GM18951 (cell line): ENCODE data around the gene CCDC70.
"Not testable (repeated sequence)": the region's sequence is repeated elsewhere in the genome, so short reads cannot be mapped to it uniquely, and the experiment has no call there.

ENCODE experiments used
- POLR2A ChIP-seq: IDR thresholded peaks from 4 replicates; pipeline ENCODE4 v1.6.1; 2011; ENCODE audit warnings: mild to moderate bottlenecking; ENCODE audit not compliant: insufficient read length, insufficient read depth; ENCODE audit errors: extremely low read depth
- in situ Hi-C: fragments of 300-500 bp; cut with MboI; formaldehyde crosslinking; loops from one replicate; pipeline ENCODE4 v1.12.0; 2022; ENCODE audit warnings: low sequenced_read_pairs, mixed read lengths, inconsistent platforms; ENCODE audit not compliant: unreplicated experiment

Gene CCDC70

GRCh38 chr13:51882570-51883225 is 20.9 kb downstream of the CCDC70 start:
- no peak for TF ChIP-seq POLR2A
- in situ Hi-C loops: no loop called here

GRCh38 chr13:51883226-51883600 is 21.4 kb downstream of the CCDC70 start:
- TF ChIP-seq POLR2A: no peak
- in situ Hi-C loops: no loop called here

GRCh38 chr13:51885651-51886050 is 23.9 kb downstream of the CCDC70 start:
- TF ChIP-seq POLR2A: no peak
- in situ Hi-C loops: no loop called here

DNA sequence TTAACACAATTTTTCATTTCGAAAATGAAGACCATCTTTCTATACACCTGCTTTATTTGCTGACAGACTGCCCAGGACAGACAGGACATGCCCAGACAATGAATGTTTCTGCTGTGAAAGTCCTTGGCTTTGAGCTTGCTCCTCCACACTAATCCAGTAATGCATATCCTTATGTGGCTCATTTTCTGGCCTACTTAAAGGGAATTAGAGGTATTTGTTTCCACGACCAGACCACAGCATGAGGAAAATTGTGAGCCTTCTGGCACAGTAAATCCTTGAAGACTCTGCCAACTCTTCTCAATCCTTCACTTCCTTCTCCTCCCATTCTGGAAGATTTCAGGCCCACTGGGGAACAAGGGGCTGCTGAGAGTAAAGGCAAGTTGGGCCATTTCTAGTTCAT is 25.7 kb downstream of the CCDC70 start:
- TF ChIP-seq POLR2A: no peak
- in situ Hi-C loops: no loop called here

- no peak for TF ChIP-seq POLR2A
- in situ Hi-C loops: no loop called here
Observed at GRCh38 chr13:51892657-51893056, 30.9 kb downstream of the CCDC70 start.

- in situ Hi-C loops: no loop called here
- no peak for TF ChIP-seq POLR2A
Observed at GRCh38 chr13:51894239-51894638, 32.5 kb downstream of the CCDC70 start.

GRCh38 chr13:51895906-51896888 is 34.4 kb downstream of the CCDC70 start:
- TF ChIP-seq POLR2A: no peak
- in situ Hi-C loops: no loop called here

DNA sequence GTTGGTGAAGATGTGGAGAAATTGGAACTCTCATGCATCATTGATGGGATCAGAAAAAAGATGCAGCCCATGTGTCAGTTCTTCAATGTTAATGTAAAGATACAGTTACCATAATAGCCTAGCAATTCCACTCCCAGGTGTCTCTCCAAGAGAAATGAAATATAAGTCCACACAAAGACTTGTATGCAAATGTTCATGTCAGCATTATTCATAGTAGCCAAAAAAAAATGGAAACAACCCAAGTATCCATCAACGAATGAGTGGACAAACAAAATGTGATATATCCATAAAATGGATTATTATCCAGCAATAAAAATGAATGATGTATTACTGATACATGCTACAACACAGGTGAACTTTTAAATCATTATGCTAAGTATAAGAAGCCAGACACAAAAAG is 38.7 kb downstream of the CCDC70 start:
- in situ Hi-C loops: no loop called here
- TF ChIP-seq POLR2A: no peak

DNA sequence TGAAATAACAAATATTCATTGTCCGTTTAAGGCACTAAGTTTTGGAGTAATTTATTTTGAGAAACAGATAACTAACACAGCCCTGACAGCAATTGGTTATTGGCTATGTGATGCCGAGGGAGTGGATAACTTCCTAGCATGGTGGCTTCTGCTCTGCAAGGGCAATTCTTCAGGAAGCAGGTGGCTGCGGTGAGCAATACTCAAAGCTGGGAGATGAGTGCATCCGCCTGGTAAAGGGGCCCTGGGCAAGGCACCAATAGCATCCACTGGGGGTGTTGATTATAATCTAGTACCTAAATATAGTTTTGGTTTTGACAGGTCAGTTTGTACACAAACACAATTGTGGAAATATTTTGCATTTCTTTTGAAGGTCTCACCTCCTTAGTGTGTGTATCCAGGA is 41.0 kb downstream of the CCDC70 start:
- in situ Hi-C loops: no loop called here
- no peak for TF ChIP-seq POLR2A

DNA sequence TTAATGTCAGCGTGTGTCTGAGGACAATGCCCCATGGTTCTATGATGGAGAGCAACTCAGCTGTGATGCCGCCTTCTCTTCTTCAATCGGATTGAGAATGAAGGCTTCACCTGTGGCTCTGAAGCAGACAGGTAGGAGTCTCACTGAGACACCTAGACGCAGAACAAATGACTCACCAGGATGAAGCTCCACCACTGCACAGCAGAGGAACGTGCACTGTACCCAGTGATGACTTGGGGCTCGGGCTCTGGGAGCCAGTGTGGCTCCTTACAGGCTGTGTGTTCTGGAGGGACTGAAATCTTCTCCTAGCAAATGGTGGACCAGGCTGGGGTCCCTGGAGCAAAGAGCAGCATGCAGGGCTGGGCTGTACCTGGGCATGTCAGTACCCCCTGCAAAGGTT is 44.0 kb downstream of the CCDC70 start:
- TF ChIP-seq POLR2A: no peak
- in situ Hi-C loops: no loop called here

DNA sequence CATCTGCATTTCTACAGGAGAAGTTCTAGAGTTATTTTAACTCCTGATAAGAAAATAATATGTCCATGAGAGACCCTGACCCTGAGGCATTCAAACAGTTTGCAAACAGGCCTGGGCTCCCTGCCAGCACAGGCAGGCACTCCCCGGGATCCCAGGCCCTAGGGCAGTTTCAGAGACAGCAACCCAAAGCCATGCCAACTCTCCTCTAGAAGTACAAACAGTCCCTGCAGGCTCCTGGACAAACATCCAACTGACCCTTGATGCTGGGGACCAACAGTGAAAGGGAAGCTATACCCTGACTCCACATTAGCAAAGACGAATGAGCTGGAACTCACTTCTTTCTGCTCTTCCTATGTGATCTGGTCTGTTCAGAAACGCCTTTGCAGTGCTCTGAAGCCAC is 44.8 kb downstream of the CCDC70 start:
- no peak for TF ChIP-seq POLR2A
- in situ Hi-C loops: no loop called here

DNA sequence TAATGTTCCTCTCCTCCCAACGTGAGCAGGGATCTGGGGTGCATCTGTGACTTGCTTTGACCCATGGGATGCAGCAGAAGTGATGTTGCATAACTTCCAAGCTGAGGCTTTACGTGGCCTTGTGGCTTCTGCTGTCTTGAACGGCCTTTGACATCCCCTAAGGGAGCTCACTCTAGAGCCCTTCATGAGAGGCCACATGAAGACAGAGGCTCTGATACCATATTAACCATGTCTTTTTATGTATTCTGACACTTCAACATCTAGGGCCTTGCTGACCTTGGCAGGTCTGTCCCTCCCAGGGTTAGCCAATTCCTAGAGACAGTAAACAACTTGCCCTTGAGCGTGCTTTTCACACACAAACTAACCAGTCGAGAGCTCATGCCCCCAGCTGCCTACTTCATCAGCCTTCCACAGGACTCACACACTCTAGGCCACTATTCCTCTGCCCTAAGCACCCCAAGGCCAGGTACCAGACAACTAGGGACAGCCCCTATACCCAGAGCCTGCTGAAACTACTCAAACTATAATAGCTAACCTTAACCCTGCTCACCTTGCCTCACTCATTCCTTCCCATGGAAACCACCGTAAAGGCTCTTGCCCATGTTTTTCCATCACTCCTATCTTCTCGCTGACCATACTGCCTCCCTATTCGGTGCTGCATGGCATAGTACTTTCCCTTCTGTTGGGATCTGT is 45.4 kb downstream of the CCDC70 start:
- TF ChIP-seq POLR2A: no peak
- in situ Hi-C loops: no loop called here

GRCh38 chr13:51909265-51909664 is 47.5 kb downstream of the CCDC70 start:
- in situ Hi-C loops: not testable (repeated sequence)
